ENCODE data around the gene MTX3.

The MTX3 gene, protein sequence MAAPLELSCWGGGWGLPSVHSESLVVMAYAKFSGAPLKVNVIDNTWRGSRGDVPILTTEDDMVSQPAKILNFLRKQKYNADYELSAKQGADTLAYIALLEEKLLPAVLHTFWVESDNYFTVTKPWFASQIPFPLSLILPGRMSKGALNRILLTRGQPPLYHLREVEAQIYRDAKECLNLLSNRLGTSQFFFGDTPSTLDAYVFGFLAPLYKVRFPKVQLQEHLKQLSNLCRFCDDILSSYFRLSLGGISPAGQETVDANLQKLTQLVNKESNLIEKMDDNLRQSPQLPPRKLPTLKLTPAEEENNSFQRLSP

GRCh38 chr5:79990598-79991507, at the start of gene MTX3:
MTX3 (minus strand) TSS chr5:79991262; CDS start chr5:79991238, 24 bp downstream.
- peak; percentile 53 for DNase-seq

- DNase-seq, result no peak
These were observed 48.6 kb upstream of the MTX3 start for GRCh38 chr5:80039650-80040049.

GRCh38 chr5:80037366-80037765, 46.3 kb upstream of the MTX3 start:
- no peak for DNase-seq

GRCh38 chr5:80036615-80037014, 45.6 kb upstream of the MTX3 start:
- DNase-seq, result no peak

GRCh38 chr5:80035839-80036238, 44.8 kb upstream of the MTX3 start:
- no peak for DNase-seq

- DNase-seq, result no peak
These were observed 44.1 kb upstream of the MTX3 start, which contains the start of gene THBS4 for GRCh38 chr5:80034962-80035821. THBS4 (plus strand) TSS chr5:80035348; CDS start chr5:80035538, 190 bp downstream.

DNA sequence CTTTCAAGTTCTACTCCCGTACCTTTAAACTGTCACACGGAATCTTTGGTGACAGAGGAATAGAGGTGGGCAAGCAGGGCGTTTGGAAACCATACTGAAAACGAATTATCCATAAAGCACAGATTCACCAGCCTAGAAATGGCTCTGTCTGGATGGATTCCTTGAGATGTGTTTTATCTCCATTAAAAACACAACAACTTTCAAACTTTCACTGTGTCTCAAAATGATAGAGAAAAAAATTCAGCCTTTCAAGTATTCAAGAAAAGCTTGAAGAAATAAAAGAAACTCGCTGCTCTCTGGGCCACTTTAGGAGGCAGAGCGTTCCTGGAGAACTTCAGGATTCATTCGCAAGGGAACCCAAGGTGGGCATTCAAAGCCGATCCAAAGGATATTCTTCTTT, 43.5 kb upstream of the MTX3 start:
- DNase-seq, result no peak

GRCh38 chr5:80033513-80033912, 42.5 kb upstream of the MTX3 start:
- DNase-seq, result no peak

GRCh38 chr5:80031109-80031508, 40.0 kb upstream of the MTX3 start:
- no peak for DNase-seq

- no peak for DNase-seq
These were observed 35.8 kb upstream of the MTX3 start for GRCh38 chr5:80026841-80027240.

DNA sequence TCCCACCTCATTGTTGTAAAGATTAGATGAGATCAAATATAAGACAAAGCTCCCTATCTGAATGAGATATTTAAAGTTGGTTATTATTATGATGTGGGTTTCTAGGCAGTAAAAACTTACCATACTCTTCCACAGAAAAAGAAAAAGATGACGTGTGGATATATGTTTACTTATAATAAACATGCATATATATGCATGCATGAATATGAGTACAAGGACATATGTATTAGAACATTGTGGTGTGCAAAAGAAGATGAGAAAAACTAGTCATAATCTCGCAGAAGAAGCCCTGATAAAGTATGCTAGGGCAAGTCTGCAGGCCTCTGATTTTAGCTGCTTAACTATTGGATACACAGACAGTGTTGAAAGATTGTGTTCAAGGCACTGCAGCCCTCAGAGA, 34.0 kb upstream of the MTX3 start:
- DNase-seq, result no peak

GRCh38 chr5:80010754-80011392, 19.8 kb upstream of the MTX3 start:
- DNase-seq, result no peak

DNA sequence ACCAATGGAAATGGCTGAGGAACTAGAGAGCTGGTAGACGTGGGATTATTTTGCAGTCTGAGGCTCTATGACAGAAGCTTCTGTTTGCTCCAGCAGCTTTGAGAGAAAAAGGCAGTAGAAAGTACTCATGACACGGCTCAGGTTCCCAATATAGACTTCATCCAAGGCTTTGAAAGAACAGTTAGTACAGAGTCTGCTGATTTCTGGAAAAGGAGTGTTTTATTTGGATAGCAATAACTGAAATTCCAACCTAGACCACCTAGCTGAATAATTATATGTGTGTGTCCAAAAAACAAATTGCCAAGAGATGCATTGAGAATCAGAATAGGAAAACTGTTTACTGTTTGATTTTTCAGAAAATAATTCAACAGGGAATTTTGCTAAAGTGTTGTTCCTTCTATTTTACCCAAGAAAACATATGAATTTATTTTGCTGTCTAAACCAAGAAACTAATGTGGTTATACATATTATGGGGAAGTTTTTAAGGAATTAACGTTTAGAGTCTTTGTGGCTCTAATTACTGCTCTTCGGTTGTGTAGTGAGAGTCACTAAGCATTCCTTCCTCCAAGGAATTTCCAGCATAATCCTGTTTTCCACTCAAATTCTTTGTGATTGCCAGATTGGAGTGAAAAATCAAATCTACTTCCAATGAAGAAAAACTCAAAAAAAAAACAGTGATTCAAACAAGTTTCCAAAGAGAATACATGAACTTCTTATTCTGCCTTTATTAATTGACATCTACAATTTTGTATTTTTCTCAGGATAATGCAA, 18.1 kb upstream of the MTX3 start:
- no peak for DNase-seq

DNA sequence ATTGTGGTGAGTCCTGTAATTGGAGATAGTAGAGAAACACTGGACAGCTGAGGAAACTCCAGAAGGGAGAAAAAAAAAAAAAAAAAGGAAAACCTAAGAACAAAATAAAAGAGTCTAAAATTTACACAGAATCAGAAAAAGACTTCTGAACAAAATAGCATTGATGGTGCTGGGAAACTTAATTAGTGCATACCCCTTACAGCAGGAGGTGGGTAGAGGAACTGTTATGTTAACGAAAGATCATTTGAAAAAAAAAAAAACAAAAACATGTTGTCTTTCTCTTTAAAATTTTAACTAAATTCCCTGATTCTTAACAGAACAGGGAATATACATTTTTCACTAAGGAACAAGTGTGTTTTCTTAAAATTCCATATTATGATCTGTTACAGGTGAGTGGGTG, 11.6 kb upstream of the MTX3 start:
- no peak for DNase-seq

- no peak for DNase-seq
These were observed 8.7 kb upstream of the MTX3 start for GRCh38 chr5:79999722-80000121.

GRCh38 chr5:79992891-79993657, 2.0 kb upstream of the MTX3 start:
- no peak for DNase-seq

DNA sequence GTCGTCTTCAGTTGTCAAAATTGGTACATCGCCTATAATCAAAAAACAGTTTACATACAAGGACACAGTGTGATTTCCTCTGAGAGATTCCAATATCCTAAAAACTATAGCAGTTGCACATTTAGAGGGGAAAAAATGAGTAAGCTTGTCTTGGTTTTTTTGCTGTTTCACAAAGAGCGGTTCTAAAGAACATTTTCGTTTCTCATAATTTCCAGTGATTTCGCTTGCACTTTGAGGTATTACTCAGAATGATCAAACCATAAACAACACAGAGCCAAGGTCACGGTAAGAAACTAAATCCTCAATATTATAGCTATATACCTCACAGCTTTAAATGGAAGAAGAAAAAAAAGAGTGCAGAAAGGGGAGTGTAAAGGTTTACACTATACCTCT, 861 bp downstream of the MTX3 start:
- DNase-seq, result no peak

DNA sequence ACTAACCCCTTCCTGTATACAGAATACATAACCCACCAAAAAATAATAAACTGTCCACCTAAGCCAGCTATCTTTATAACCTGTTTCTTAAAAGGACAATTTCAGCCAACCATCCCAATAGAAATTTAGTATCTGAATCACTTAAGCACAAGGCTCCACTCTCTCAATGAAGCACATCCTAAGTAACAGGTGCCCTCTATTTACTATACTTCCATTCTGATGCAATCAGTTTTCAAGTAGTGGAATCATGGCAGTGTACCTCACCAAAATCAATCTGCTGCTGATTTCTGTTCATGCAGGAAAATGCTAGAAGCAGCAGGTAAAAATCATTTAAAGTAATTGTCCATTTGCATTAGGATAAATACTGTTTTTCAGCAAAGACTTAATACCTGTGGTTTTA, 4.8 kb downstream of the MTX3 start:
- DNase-seq, result no peak

DNA sequence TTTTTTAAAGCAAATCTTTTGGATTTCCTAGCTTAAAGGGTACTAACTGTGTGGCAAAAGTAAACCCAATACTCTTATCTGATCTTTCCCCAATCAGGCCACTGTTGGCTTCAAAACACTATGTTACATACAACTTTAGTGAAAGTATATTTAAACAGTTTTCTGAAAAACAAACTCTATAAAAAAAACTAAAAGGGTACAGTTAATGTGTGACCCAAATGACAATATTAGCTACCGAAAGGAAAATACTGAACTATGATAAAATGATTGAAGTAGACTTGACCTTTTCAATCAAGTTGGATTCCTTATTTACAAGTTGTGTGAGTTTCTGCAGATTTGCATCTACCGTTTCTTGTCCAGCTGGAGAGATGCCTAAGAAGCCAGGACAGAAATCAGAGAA, 5.8 kb downstream of the MTX3 start:
- no peak for DNase-seq

- no peak for DNase-seq
These were observed 6.7 kb downstream of the MTX3 start for GRCh38 chr5:79984363-79984762.

DNA sequence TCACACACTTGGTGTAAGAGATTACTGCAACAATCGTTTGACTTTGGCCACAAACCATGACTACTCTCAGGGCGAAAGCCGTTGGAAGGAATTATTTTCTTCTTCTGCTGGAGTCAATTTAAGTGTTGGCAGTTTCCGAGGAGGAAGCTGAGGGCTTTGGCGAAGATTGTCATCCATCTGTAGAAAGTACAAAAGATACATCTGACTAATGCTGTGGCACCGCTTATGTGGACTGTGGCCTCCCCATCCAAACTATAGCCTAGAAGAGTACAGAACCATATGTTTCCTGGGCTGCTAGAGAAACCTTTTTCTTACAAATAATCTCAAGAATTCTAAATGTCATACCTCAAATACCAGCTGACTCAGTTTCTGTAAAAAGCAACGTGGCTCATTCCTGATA, 7.4 kb downstream of the MTX3 start:
- no peak for DNase-seq

Data from NCI-H510A (cell line).